Stimulated activated CD8-positive, alpha-beta memory T cell treated with anti-CD3 and anti-CD28 coated beads, Interleukin-7, amount 100 ng/mL, for 4 hours (primary cell): ENCODE data around the gene BCAR1.
"Not testable (repeated sequence)": the region's sequence is repeated elsewhere in the genome, so short reads cannot be mapped to it uniquely, and the experiment has no call there.

ENCODE experiments used
- DNase-seq, 2 donors: peaks; one replicate each; pipeline ENCODE4 v3.0.0-alpha.2; 2020; ENCODE audit warnings: low read depth in 2 of 2

The BCAR1 gene

GRCh38 chr16:75256059-75256571 lies 4.7 kb upstream of the BCAR1 start:
- DNase-seq = no peak

DNA sequence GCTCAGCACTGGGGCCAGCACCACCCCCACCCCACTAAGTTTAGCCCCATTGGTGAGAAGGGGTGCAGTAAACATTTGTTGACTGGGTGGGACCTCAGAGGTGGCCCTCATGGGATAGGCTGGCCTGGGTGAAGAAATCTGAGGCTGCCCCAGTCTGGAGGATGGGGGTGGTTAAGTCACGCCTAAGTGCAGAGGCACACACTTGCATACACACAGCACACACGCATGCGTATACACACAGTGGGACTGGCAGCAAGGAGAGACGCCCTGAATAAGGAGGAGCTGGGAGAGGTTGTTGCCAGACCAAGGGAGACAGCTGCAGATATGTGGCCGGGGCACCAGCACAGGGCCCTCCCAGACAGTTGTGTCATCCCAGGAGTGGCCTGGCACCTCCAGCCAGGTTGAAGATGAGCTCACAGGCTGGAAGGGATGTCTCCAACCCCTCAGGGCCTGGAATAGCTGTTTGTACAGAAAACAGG lies 3.0 kb upstream of the BCAR1 start:
- DNase-seq = no peak

- DNase-seq = no peak
These were observed 1.8 kb upstream of the BCAR1 start for GRCh38 chr16:75252946-75253911.

GRCh38 chr16:75252049-75252864 lies 833 bp upstream of the BCAR1 start:
- DNase-seq = no peak

DNA sequence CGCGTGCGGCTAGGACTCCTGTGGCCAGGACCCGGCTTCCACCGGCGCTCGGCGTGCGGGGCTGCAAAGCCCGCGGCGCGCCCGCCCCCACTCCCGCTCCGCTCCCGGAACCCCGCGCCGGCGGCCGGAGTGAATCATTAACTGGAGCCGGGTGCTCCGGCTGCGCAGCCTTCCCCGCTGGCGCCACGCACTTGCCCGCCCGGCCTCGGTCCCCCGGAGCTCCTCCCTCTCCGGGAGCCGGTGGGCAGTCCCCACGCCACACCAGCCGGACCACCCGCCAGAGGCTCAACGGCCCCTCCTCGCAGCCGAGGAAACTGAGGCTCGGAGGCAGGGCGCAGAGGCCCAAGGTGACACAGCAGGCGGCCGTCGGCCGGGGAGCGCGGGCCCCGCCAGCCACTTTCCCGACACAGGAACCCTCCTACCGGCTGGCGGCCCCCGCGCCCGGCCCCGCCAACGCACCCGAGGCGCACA lies 580 bp downstream of the BCAR1 start:
- no peak for DNase-seq

GRCh38 chr16:75250089-75250808 lies 1.2 kb downstream of the BCAR1 start:
- DNase-seq = no peak

DNA sequence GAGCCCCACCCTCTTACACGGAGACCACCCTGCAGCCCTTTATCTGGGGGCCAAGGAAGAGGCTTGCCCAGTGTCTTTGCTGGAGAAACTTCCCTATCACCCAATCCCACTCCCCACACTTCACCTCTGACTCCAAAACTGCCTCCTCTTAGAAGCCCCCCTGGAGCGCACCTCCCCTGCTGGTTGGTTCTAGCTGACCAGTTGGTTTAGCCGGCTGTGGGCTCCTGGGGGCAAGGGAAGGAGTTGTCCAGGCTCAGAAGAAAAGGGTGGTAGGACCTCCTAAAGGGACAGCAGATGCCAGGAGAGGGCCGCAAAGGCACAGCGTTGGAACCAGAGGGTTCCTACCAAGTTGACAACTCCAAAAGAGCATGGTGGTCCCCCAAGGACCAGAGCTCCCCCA lies 2.0 kb downstream of the BCAR1 start:
- DNase-seq = no peak

DNA sequence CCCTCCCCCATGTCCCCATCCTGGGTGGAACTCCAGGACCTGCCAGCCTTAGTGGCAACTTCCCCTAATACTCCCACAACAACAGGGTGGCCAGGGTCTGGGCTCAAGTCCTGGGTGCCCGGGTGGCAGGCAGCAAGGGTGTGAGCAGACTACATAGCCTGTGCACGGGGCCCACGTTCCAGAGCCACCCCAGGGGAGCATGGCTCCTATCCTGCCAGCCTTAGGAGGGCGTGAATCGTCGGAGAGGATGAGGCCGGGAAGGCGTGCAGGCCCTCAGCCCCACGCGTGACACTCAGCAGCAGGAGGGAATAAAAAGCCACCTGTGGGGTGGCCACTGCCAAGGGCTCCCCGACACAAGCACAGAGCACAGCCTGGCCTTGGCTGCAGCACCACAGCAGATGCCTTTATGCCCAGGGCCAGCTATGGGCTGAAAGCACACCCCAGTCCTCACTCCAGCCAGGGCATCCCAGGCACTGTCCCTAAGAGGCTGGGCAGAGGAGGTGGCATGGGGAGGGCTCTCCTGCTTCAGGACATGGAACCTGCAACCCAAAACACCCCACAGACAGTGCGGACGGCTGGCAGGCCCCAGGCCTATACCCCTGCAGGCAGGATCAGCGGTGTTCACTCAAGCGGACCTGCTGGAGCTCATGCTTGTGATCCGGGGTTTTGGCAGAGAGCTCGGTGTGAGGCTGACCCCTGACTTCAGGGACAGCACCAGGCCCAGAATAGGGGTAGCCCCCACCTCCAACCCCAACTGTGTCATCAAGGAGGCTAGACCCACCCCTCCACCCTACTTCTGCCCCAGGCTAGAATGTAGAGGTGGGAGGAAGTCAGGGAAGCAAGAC lies 2.7 kb downstream of the BCAR1 start:
- no peak for DNase-seq

GRCh38 chr16:75248142-75248535 lies 3.3 kb downstream of the BCAR1 start:
- DNase-seq = no peak

- no peak for DNase-seq
These were observed 4.2 kb downstream of the BCAR1 start for GRCh38 chr16:75247249-75247648.

GRCh38 chr16:75246504-75247205 lies 4.8 kb downstream of the BCAR1 start:
- DNase-seq = no peak

- no peak for DNase-seq
These were observed 6.3 kb downstream of the BCAR1 start for GRCh38 chr16:75244844-75245758.

DNA sequence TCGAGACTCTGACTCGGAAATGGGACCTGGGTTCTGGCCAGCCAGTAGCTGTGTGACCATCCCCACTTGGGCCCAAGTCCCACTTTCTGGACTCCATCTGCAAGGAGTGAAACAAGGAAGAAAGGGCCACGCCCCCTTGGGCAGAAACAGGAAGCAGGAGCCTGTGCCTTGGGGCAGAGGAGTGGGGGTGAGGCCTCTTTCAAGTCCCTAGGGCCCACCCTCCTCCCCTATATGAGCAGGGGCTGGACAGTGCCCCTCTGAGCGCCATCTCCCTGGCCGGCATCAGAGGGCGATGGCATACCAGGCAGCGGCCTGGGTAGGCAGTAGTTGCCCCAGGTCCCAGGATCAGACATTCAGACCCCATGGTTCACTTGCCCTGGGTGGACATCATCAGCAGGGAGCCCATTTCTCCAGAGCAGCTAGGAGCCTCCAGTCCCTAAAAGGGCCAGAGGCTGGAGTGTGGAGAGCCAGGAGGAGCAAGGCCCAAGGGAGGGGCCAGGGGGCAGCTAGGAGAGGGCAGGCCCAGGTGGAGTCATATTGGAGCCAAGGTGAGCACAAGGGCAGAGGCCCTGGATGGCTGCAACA lies 7.1 kb downstream of the BCAR1 start:
- DNase-seq = no peak

DNA sequence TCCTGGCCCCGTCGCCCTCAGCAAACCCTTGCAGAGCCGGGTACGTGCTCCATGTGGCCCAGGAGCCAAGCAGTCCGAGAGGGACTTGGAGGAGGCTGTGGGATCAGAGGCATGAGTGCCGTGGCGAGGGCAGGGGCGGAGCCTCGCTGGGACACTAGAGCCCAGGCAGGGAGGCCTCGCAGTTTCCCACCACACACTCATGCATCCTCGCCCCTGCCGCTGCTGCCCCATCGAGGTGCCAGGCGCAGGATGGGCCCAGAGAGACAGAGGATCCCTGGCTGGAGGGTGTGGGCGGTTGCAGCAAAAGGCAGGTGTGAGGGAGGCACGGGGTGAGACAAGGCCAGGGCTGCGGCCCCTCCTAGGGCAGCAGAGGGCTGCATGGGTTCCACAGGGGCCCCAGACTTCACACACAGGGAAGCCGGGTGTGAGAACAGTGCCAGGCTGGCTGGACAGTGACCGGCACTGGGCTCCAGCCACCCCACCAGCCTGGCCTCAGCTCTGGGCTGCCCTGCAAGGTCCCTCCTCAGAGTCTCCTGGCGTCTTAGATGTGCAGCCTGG lies 7.7 kb downstream of the BCAR1 start:
- no peak for DNase-seq

DNA sequence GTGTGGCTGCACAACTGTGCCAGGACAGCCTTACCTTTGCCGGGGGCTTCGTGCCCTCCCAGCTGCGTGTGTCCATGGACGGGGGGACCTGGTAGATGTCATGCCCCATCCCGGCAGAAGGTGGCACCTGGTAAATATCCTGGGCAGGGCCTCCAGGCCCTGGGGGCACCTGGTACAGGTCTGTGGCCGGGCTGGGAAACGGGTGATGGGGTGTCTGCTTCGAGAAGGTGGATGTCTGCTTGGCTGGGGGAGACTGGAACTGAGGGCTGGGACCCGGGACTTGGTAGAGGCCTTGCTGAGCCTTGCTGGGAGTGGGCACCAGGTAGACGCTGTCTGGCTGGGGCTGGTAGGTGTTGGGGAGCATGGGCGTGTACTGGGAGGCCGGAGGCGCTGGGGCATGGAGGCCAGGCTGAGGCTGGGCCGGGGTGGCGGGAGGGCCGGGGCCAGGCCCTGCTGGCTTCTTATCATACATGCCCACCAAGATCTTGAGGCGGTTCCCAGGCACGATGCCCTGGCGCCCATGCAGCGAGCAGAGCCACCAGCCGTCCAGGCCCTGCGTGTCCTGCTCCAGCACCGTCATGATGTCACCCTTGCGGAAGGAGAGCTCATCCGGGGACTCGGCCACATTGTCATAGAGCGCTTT lies 8.9 kb downstream of the BCAR1 start:
- DNase-seq = not testable (repeated sequence)

DNA sequence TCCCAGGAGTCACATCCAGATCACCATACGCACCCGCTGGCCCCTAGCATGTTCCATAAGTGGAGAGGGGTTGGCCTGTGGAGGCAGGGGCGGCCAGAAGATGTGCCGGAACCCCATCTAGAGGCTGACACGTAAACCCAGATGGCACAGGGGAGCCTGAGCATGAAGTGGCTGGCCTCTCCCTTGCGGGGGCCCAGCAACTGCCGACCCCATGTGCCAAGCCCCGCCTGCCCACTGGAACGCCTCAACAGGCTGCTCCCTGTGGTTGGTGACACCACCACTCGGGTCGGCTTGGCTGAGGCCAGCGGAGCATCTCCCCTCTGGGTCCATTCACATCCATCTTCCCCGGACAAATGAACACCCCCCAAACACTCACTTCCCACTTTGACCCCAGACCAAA lies 9.5 kb downstream of the BCAR1 start:
- DNase-seq = no peak

DNA sequence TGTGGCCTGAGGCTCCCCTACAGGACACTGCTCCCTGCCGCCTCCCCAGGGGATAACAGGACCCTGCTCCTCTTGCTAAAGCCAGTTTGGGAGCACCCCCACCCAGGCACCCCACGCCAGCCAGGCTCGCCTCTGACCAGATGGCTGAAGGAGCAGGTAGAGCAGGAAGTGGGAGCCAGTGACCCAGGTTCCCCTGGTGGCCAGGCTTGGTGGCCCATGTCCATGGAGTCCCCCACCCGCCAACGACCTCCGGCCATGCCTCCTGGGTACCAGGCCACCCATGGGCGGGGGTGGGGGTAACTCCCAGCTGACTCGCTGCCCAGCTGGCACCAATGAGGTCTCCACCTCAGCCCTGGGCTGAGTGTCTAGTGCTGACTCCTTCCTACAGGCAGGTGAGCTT lies 10.0 kb downstream of the BCAR1 start:
- DNase-seq = no peak

DNA sequence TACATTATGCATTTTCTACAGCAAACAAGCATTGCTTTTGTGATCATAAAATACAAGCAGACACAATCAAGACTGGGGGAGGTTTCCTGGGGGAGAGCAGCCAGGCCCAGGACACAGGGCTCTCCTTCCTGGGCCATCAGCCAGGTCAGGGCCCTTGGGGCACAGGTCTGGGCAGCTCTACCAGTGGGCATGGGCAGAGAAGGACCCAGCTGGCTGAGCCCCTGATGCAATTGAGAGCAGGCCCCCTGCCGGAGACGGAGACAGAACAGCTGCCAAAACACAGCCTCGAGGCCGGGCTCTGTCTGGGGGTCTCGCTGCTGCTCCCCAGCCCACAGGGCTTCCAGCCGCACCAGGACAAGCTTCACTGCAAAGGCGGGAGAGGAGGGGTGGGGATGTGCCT lies 10.8 kb downstream of the BCAR1 start:
- not testable (repeated sequence) for DNase-seq
